Measurements from ENCODE around the gene ZNF628.

- TF ChIP-seq CTCF (IDR thresholded peaks at IDR 0.05) = no peak
- TF ChIP-seq POLR2AphosphoS5 (IDR thresholded peaks at IDR 0.05) = no peak
- TF ChIP-seq POLR2A (IDR thresholded peaks at IDR 0.05) = no peak
- TF ChIP-seq EP300 (IDR thresholded peaks at IDR 0.05) = no peak
Measured at GRCh38 chr19:55443824-55444480, 32.5 kb upstream of the ZNF628 start.
